ENCODE results near the gene PITPNC1.

PITPNC1 gene

DNA sequence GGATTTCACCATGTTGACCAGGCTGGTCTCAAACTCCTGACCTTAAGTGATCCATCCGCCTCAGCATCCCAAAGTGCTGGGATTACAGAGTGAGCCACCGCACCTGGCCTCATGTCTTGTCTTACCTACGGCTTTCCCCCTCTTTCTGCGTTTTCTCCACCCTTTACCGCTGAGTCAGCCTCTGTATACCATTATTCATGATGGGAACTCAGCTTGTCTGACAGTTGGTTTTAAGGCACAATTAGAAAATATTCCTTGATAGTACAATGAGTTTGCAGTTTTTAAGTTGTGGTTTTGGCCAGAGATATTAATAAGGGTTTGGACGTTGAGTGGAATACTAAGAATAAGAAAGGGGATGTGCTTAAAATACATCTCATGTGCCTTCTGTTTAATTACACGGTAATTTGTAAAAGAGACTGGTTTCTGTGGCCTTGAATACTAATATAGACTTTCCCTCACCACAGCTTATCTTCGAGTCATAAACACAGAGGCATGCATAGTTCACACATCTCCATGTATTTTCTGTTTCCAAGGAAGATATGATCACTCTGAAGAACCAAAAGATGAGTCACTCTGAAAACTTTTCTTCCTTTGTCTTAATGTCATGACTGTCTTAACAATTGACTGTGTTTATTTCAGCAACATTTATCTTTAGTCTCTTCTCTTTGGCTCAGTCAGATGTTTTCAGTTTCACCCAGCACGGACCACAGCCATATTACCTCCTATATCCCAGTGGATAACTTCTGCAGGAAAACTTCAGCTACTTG, 54.4 kb downstream of the PITPNC1 start:
- no peak for TF ChIP-seq CTCF (IDR thresholded peaks at IDR 0.05; ENCODE audit: extremely low read depth, insufficient read depth, missing control alignments)
- in situ Hi-C loops (cut with MboI; ENCODE audit: low pct_unique_long_range_greater_than_20kb, low sequenced_read_pairs, unreplicated experiment), result no loop called here

DNA sequence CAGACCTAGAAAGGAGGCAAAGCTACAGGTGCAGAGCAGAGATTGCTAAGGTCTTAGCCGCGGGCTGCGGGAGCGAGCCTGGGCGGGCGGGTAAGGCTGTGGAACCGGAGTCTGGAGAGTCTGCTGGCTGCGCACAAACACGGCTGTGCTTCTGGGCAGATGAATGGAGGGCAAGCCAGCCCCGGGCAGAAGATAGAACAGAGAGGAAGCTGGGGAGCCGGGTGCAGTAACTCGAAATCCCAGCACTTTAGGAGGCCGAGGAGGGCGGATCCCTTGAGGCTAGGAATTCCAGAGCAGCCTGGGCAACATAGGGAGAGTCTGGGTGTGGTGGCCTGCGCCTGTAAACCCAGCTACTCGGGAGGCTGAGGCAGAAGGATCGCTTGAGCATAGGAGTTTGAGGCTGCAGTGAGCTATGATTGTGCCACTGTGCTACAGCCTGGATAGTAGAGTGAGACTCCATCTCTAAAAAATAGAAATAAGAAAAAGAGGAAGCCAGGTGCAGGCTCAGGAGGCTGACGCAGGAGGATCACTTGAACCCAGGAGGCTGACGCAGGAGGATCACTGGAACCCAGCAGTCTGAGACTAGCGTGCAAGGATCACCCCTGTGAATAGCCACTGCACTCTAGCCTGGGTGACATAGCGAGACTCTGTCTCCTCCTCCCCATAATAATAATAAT, 56.3 kb downstream of the PITPNC1 start:
- DNase-seq (ENCODE audit: low spot score), result no peak
- in situ Hi-C loops (cut with MboI; ENCODE audit: low pct_unique_long_range_greater_than_20kb, low sequenced_read_pairs, unreplicated experiment), result no loop called here
- TF ChIP-seq CTCF (IDR thresholded peaks at IDR 0.05; ENCODE audit: extremely low read depth, insufficient read depth, missing control alignments), result no peak

More for the DNA sequence above, 54.4 kb downstream of the PITPNC1 start:
- DNase-seq (ENCODE audit: low spot score), result peak; percentile 68

DNA sequence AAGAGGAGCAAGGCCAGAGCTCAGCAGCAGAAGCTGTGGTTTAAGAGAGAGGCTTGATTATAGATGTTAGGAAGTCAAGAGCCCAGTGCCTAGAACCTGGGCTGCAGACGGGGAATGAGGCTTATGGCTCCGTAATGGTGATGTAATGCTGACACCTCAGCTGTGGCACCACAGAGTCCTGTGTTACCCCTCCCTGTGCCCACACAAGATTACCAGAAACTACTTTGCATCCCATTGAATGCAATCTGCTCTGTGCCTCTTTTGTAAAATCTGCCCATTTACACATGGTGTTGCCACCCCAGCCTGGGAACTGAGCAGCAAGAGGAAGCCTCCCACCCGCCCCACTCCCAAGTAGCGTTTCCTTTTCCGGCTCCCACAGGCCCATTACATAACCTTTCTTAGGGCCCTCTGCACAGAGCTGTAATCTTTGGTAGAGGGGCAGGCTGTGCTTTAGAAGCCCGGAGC, 57.0 kb downstream of the PITPNC1 start:
- DNase-seq (ENCODE audit: low spot score), result no peak
- in situ Hi-C loops (cut with MboI; ENCODE audit: low pct_unique_long_range_greater_than_20kb, low sequenced_read_pairs, unreplicated experiment), result no loop called here
- TF ChIP-seq CTCF (IDR thresholded peaks at IDR 0.05; ENCODE audit: extremely low read depth, insufficient read depth, missing control alignments), result no peak

GRCh38 chr17:67435122-67435521, 58.0 kb downstream of the PITPNC1 start:
- in situ Hi-C loops (cut with MboI; ENCODE audit: low pct_unique_long_range_greater_than_20kb, low sequenced_read_pairs, unreplicated experiment), result no loop called here
- DNase-seq (ENCODE audit: low spot score), result no peak
- TF ChIP-seq CTCF (IDR thresholded peaks at IDR 0.05; ENCODE audit: extremely low read depth, insufficient read depth, missing control alignments), result no peak

DNA sequence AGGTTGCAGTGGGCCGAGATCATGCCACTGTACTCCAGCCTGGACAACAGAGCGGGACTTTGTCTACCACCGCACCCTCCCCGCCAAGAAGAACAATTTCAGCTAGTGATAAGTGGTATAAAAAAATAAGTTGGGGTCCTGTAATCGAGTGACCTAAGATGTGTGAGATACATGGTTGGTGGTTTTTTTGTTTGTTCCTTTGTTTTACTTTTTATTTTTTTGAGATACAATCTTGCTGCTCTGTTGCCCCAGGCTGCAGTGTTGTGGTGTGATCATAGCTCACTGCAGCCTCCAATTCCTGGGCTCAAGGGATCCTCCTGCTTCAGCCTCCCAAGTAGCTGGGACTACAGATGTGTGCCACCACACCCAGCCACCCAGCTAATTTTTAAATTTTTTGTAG, 58.7 kb downstream of the PITPNC1 start:
- in situ Hi-C loops (cut with MboI; ENCODE audit: low pct_unique_long_range_greater_than_20kb, low sequenced_read_pairs, unreplicated experiment), result no loop called here
- no peak for DNase-seq (ENCODE audit: low spot score)
- TF ChIP-seq CTCF (IDR thresholded peaks at IDR 0.05; ENCODE audit: extremely low read depth, insufficient read depth, missing control alignments), result no peak

DNA sequence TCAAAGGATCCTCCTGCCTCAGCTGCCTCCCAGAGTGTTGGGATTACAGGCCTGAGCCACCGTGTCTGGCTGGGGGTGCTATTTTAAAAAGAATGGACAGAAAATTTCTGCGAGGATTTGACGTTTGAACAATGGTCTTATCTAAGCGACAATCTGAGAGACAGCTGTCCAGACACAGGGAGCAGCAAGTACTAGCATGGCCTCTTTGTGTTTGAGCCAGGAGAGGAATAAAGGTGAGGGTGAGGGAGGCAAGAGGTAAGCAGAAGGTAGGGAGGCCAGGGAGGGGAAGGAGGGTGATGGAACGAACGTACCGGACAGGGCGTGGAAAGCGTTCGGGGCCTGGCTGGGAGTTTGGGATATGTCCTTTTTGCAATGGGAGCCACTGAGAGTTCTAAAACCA, 59.2 kb downstream of the PITPNC1 start:
- TF ChIP-seq CTCF (IDR thresholded peaks at IDR 0.05; ENCODE audit: extremely low read depth, insufficient read depth, missing control alignments), result no peak
- no peak for DNase-seq (ENCODE audit: low spot score)
- in situ Hi-C loops (cut with MboI; ENCODE audit: low pct_unique_long_range_greater_than_20kb, low sequenced_read_pairs, unreplicated experiment), result no loop called here
